ENCODE data around the gene CTDNEP1.

CTDNEP1 gene

GRCh38 chr17:7284911-7285310 lies 33.4 kb upstream of the CTDNEP1 start:
- peaks cover 13% of the 10 kb centered on the region for H3K4me1 ChIP-seq (ENCODE audit: insufficient read depth, low read length, poor library complexity, severe bottlenecking)
- H4K20me1 ChIP-seq (ENCODE audit: insufficient read depth, low read length, poor library complexity, severe bottlenecking), result no peaks in the 10 kb centered on the region
- no peaks in the 10 kb centered on the region for H3K9me3 ChIP-seq (ENCODE audit: insufficient read depth, low read depth, low read length)
- no peaks in the 10 kb centered on the region for H3K79me2 ChIP-seq (ENCODE audit: insufficient read depth, low read length)
- no peak overlapping the region for H2AFZ ChIP-seq (ENCODE audit: low read length)
- H3F3A ChIP-seq (ENCODE audit: low read depth), result 0 out of 2 replicates have a peak, but pooled peaks cover 3% of the 10 kb centered on the region
- no peaks in the 10 kb centered on the region for H3K9me2 ChIP-seq (replicated peaks; ENCODE audit: low read depth, low read length)
- no peak overlapping the region for H3K4me2 ChIP-seq (ENCODE audit: low read depth, low read length, poor library complexity, severe bottlenecking)
- H3K4me3 ChIP-seq (ENCODE audit: low read length, poor library complexity, severe bottlenecking), result no peak overlapping the region
- no peaks in the 10 kb centered on the region for H3K36me3 ChIP-seq (ENCODE audit: insufficient read depth, low read length)
- no peaks in the 10 kb centered on the region for H3K27me3 ChIP-seq (ENCODE audit: insufficient read depth, low read length, poor library complexity, severe bottlenecking)
- H3K9ac ChIP-seq (ENCODE audit: low read depth, low read length, poor library complexity, severe bottlenecking), result no peak overlapping the region
- TF ChIP-seq, protein P1, sequence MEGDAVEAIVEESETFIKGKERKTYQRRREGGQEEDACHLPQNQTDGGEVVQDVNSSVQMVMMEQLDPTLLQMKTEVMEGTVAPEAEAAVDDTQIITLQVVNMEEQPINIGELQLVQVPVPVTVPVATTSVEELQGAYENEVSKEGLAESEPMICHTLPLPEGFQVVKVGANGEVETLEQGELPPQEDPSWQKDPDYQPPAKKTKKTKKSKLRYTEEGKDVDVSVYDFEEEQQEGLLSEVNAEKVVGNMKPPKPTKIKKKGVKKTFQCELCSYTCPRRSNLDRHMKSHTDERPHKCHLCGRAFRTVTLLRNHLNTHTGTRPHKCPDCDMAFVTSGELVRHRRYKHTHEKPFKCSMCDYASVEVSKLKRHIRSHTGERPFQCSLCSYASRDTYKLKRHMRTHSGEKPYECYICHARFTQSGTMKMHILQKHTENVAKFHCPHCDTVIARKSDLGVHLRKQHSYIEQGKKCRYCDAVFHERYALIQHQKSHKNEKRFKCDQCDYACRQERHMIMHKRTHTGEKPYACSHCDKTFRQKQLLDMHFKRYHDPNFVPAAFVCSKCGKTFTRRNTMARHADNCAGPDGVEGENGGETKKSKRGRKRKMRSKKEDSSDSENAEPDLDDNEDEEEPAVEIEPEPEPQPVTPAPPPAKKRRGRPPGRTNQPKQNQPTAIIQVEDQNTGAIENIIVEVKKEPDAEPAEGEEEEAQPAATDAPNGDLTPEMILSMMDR (conservative IDR thresholded peaks at IDR 0.05; ENCODE audit: low read length), result no peak
- no peak for TF ChIP-seq EZH2phosphoT487 (IDR thresholded peaks at IDR 0.05; ENCODE audit: borderline replicate concordance)

GRCh38 chr17:7283471-7284216 lies 32.1 kb upstream of the CTDNEP1 start:
- peaks cover 13% of the 10 kb centered on the region for H3K4me1 ChIP-seq (ENCODE audit: insufficient read depth, low read length, poor library complexity, severe bottlenecking)
- 0 out of 2 replicates have a peak, but pooled peaks cover 3% of the 10 kb centered on the region for H3F3A ChIP-seq (ENCODE audit: low read depth)
- no peaks in the 10 kb centered on the region for H3K36me3 ChIP-seq (ENCODE audit: insufficient read depth, low read length)
- H2AFZ ChIP-seq (ENCODE audit: low read length), result no peak overlapping the region
- no peaks in the 10 kb centered on the region for H3K27me3 ChIP-seq (ENCODE audit: insufficient read depth, low read length, poor library complexity, severe bottlenecking)
- H3K9me2 ChIP-seq (replicated peaks; ENCODE audit: low read depth, low read length), result no peaks in the 10 kb centered on the region
- no peaks in the 10 kb centered on the region for H3K79me2 ChIP-seq (ENCODE audit: insufficient read depth, low read length)
- H3K4me2 ChIP-seq (ENCODE audit: low read depth, low read length, poor library complexity, severe bottlenecking), result no peak overlapping the region
- H3K4me3 ChIP-seq (ENCODE audit: low read length, poor library complexity, severe bottlenecking), result no peak overlapping the region
- no peak overlapping the region for H3K9ac ChIP-seq (ENCODE audit: low read depth, low read length, poor library complexity, severe bottlenecking)
- H4K20me1 ChIP-seq (ENCODE audit: insufficient read depth, low read length, poor library complexity, severe bottlenecking), result no peaks in the 10 kb centered on the region
- H3K9me3 ChIP-seq (ENCODE audit: insufficient read depth, low read depth, low read length), result no peaks in the 10 kb centered on the region
- TF ChIP-seq, protein P1 (conservative IDR thresholded peaks at IDR 0.05; ENCODE audit: low read length), result no peak
- TF ChIP-seq EZH2phosphoT487 (IDR thresholded peaks at IDR 0.05; ENCODE audit: borderline replicate concordance), result no peak

GRCh38 chr17:7282752-7283321 lies 31.3 kb upstream of the CTDNEP1 start:
- Histone ChIP-seq H3K4me3 (ENCODE audit: low read length, poor library complexity, severe bottlenecking) (no peak overlapping the region), H3K4me1 (ENCODE audit: insufficient read depth, low read length, poor library complexity, severe bottlenecking) (peaks cover 13% of the 10 kb centered on the region), H2AFZ (ENCODE audit: low read length) (no peak overlapping the region), H3K9ac (ENCODE audit: low read depth, low read length, poor library complexity, severe bottlenecking) (no peak overlapping the region), H3K9me2 (replicated peaks; ENCODE audit: low read depth, low read length) (no peaks in the 10 kb centered on the region), H3K9me3 (ENCODE audit: insufficient read depth, low read depth, low read length) (no peaks in the 10 kb centered on the region), H3F3A (ENCODE audit: low read depth) (0 out of 2 replicates have a peak, but pooled peaks cover 3% of the 10 kb centered on the region), H3K27me3 (ENCODE audit: insufficient read depth, low read length, poor library complexity, severe bottlenecking) (no peaks in the 10 kb centered on the region), H3K4me2 (ENCODE audit: low read depth, low read length, poor library complexity, severe bottlenecking) (no peak overlapping the region), H3K36me3 (ENCODE audit: insufficient read depth, low read length) (no peaks in the 10 kb centered on the region), H3K79me2 (ENCODE audit: insufficient read depth, low read length) (no peaks in the 10 kb centered on the region), H4K20me1 (ENCODE audit: insufficient read depth, low read length, poor library complexity, severe bottlenecking) (no peaks in the 10 kb centered on the region)
- TF ChIP-seq, protein P1 (conservative IDR thresholded peaks at IDR 0.05; ENCODE audit: low read length), result no peak
- no peak for TF ChIP-seq EZH2phosphoT487 (IDR thresholded peaks at IDR 0.05; ENCODE audit: borderline replicate concordance)

Data from Loucy (cell line).